Measurements from ENCODE around the gene SNPH.
"Not testable (repeated sequence)": the region's sequence is repeated elsewhere in the genome, so short reads cannot be mapped to it uniquely, and the experiment has no call there.

Gene SNPH

GRCh38 chr20:1338096-1338495 is 72.0 kb downstream of the SNPH start:
- DNase-seq (ENCODE audit: low read depth), result no peak

DNA sequence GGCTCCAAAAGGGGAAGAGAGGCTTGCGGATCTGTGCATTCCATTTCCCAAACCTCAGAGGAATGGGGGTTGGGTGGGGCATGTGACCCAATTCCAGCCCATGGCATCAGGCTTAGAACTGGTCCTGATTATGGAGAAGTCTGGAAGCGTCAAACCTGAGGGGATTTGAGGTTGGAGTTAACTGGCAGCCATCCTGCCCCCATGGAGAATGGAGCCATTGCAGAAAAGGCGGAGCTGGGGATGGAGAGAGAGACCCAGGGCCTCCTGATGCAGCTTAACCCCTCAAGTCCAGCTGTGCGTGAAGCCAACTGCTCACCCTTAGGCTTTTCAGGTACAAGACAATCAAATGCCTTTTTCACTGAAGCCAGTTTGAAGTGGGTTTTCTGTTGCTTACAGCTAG is 72.7 kb downstream of the SNPH start:
- no peak for DNase-seq (ENCODE audit: low read depth)

DNA sequence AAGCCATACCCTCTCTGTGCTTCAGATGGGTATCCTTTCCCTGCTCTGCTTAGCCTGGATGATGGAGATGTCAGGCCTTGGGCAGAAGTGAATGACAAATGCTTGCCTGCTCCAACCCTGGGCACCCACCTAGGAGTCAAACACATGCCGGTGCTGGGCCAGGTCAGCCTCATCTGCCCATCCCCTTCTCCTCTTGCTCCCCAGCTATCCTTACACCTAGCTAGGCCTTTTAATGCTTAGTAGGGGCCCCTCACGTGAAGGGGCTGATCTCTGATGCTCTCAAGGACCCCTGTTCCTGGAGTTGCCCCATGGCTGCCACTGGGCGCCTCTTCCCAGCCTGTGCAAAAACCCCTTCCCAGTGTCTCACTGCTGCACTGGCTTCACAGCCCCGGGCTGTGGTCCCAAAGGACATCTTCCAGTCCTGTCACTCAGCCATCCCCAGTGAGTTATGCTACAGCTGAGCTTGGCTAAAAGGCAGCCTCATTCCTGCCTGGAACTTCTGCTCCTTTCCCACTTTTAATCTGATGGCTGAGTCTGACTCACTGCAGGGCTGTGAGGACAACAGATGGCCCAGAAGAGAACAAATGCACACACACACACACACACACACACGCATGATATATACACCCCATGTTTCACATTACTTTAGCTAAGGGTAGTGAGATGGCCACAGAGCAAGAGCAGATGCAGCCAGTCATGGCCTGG is 75.6 kb downstream of the SNPH start:
- DNase-seq (ENCODE audit: low read depth), result no peak

- not testable (repeated sequence) for DNase-seq (ENCODE audit: low read depth)
These were observed 77.5 kb downstream of the SNPH start for GRCh38 chr20:1343446-1344124.

DNA sequence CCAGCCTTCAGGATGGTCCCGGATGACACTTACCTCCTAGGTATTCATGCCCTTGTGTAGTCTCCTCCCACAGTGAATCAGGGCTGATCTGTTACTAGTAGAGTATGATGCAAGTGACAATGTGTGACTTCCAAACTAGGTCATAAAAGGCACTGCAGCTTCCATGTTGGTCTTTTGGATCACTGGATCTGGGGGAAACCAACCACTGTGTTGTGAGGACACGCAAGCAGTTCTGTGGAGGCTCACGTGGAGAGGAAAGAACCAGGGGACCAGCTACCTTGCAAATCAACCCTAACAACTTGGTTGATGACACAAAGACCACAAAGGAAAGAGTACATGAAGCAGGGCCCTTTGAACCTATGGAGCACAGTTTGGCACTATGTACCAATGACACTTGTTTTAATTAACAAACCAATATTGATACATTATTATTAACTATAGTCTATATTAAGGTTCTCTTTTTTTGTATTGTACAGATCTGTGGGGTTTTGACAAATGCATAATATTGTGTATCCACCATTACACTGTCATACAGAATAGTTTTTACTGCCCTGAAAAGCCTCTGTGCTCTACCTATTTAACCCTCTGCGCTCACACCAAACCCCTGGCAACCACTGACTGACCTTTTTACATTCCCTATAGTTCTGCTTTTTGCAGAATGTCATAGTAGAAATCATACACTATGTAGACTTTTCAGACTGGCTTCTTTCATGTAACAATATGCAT is 79.1 kb downstream of the SNPH start:
- DNase-seq (ENCODE audit: low read depth), result no peak

DNA sequence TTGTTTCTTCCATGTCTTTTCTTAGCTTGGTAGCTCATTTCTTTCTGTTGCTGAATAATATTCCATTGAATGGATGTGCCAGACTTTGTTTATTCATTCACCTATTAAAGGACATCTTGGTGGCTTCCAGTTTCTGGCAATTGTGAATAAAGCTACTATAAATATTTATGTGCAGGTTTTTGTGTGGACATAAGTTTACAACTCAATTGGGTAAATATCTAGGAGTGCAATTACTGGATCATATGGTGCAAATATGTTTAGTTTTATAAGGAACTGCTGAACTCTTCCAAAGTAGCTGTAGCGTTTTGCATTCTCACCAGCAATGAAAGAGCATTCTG is 79.6 kb downstream of the SNPH start:
- no peak for DNase-seq (ENCODE audit: low read depth)

GRCh38 chr20:1346315-1346969 is 80.3 kb downstream of the SNPH start:
- no peak for DNase-seq (ENCODE audit: low read depth)

GRCh38 chr20:1353956-1354355 is 87.9 kb downstream of the SNPH start:
- DNase-seq (ENCODE audit: low read depth), result no peak

- DNase-seq (ENCODE audit: low read depth), result no peak
These were observed 92.0 kb downstream of the SNPH start for GRCh38 chr20:1357921-1358671.

Data from activated T-helper 1 cell treated with Interleukin-2 at 50 U/mL for 16 hours (primary cell).